ENCODE measurements around the gene MKX. TPM values are rescaled to one million over a fixed set of nuclear protein-coding genes. Genes with fewer than 3 reads are reported as not detected.

MKX gene
- total and polyA plus RNA-seq, 2 donors (not counting 3 experiments of a cell fraction or from before 2014, with no cell fraction given): not detected

DNA sequence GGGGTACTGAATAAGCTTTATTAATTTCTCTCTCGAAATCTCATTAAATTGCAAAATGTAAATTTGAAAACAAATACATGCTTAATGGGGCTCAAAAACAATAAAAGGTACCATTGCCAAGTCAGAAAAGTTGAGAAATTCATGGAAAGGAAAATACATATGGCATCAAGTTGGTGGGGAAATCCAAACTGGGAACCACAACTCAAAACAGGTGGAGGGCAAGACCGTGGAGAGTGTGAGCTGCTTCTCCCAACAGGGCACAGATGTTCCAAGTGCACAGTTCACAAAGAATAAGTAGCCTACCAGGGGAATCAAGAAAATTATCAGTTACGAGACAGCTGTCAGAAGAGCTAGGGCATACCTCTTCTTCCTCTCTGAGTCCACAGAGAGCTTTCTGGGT lies 26.6 kb downstream of the MKX start:
- intact Hi-C loops (cut with micrococcal nuclease): no loop called here
- H3K27ac ChIP-seq (ENCODE audit: insufficient read depth, low read depth, low read length): no peak overlapping the region
- TF ChIP-seq POLR2A (IDR thresholded peaks at IDR 0.05; ENCODE audit: low read depth, low read length) (no peak), GATA2 (IDR thresholded peaks at IDR 0.05; ENCODE audit: insufficient read depth, insufficient read length, low read depth, low read length) (no peak), FOS (IDR thresholded peaks at IDR 0.05; ENCODE audit: borderline replicate concordance, insufficient read depth, low read length) (no peak), MYC (IDR thresholded peaks at IDR 0.05; ENCODE audit: low read depth, low read length) (no peak), EZH2 (IDR thresholded peaks at IDR 0.05; ENCODE audit: borderline replicate concordance, low read depth, low read length, severe bottlenecking) (no peak), POLR2AphosphoS5 (IDR thresholded peaks at IDR 0.05; ENCODE audit: insufficient read depth, low read depth, low read length) (no peak), JUN (IDR thresholded peaks at IDR 0.05; ENCODE audit: borderline replicate concordance, insufficient read depth, insufficient read length, low read depth) (no peak)
- TF ChIP-seq, protein P1, sequence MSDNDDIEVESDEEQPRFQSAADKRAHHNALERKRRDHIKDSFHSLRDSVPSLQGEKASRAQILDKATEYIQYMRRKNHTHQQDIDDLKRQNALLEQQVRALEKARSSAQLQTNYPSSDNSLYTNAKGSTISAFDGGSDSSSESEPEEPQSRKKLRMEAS (IDR thresholded peaks at IDR 0.05; ENCODE audit: insufficient read depth, insufficient read length): no peak
- TF ChIP-seq, protein P2, sequence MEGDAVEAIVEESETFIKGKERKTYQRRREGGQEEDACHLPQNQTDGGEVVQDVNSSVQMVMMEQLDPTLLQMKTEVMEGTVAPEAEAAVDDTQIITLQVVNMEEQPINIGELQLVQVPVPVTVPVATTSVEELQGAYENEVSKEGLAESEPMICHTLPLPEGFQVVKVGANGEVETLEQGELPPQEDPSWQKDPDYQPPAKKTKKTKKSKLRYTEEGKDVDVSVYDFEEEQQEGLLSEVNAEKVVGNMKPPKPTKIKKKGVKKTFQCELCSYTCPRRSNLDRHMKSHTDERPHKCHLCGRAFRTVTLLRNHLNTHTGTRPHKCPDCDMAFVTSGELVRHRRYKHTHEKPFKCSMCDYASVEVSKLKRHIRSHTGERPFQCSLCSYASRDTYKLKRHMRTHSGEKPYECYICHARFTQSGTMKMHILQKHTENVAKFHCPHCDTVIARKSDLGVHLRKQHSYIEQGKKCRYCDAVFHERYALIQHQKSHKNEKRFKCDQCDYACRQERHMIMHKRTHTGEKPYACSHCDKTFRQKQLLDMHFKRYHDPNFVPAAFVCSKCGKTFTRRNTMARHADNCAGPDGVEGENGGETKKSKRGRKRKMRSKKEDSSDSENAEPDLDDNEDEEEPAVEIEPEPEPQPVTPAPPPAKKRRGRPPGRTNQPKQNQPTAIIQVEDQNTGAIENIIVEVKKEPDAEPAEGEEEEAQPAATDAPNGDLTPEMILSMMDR (IDR thresholded peaks at IDR 0.05; ENCODE audit: extremely low read depth in 1 of 2, insufficient read depth in 1 of 2, low read depth in 1 of 2, low read length in 2 of 2): no peak
- H4K20me1 ChIP-seq (replicated peaks; ENCODE audit: control insufficient read depth, extremely low read depth, insufficient read depth, low read length): no peaks in the 10 kb centered on the region
- no peaks in the 10 kb centered on the region for H3K4me1 ChIP-seq (ENCODE audit: control insufficient read depth, extremely low read depth, insufficient read depth, low read length)
- H2AFZ ChIP-seq (ENCODE audit: low read depth, low read length): no peak overlapping the region
- CTCF ChIA-PET: interaction anchor here (1.1 to 1.2 kb wide), 2 partner anchors 20 to 63 kb away, joined by 3 read pairs; no protein-coding TSS in a partner anchor
- no peak overlapping the region for H3K9ac ChIP-seq (replicated peaks; ENCODE audit: extremely low read depth, insufficient read depth, low read length)
- H3K9me1 ChIP-seq (replicated peaks; ENCODE audit: control insufficient read depth, extremely low read depth, insufficient read depth, low read length): no peaks in the 10 kb centered on the region
- no peak overlapping the region for H3K4me2 ChIP-seq (ENCODE audit: insufficient read depth, low read length)
- dilution Hi-C loops (cut with MboI; ENCODE audit: extremely low pct_ligation_motif_present, low sequenced_read_pairs): no loop called here
- H3K79me2 ChIP-seq (ENCODE audit: control insufficient read depth, insufficient read depth, low read length): no peaks in the 10 kb centered on the region
- no peaks in the 10 kb centered on the region for H3K27me3 ChIP-seq (ENCODE audit: control insufficient read depth in 2 of 2, insufficient read depth in 2 of 2, low read length in 2 of 2)
- no peak for FAIRE-seq
- BruUV-seq (replicated peaks): no TSS peak
- H3K9me3 ChIP-seq (replicated peaks; ENCODE audit: control insufficient read depth, insufficient read depth, low read length): no peaks in the 10 kb centered on the region
- no peak overlapping the region for H3K4me3 ChIP-seq (replicated peaks in 1 of 3; ENCODE audit: insufficient read depth in 1 of 3, low read depth in 1 of 3, low read length in 3 of 3)
- no peak for DNase-seq (ENCODE audit: low read depth, low spot score)
- no peaks in the 10 kb centered on the region for H3K36me3 ChIP-seq (ENCODE audit: control insufficient read depth in 2 of 2, extremely low read depth in 1 of 2, insufficient read depth in 2 of 2, low read length in 2 of 2)
- POLR2A ChIA-PET: no interaction called here

Data from endothelial cell of umbilical vein (primary cell).